ENCODE measurements around the gene CENPN.

Gene CENPN

GRCh38 chr16:80996688-80997138, 10.3 kb upstream of the CENPN start:
- no peak overlapping the region; the same call in 1 of the 2 replicates for H3K4me3 ChIP-seq (ENCODE audit: low read length)
- no peak for TF ChIP-seq CTCF (conservative IDR thresholded peaks at IDR 0.05; ENCODE audit: low read length)
- no peak for DNase-seq (ENCODE audit: low read depth)

- DNase-seq (ENCODE audit: low read depth): peak; percentile 39
- TF ChIP-seq CTCF (conservative IDR thresholded peaks at IDR 0.05; ENCODE audit: low read length): no peak
- peak overlapping the region; percentile 10 for H3K4me3 ChIP-seq (ENCODE audit: low read length)
These were observed 9.7 kb upstream of the CENPN start for GRCh38 chr16:80997139-80997798.

GRCh38 chr16:80997964-80998620, 8.9 kb upstream of the CENPN start:
- H3K4me3 ChIP-seq (ENCODE audit: low read length): no peak overlapping the region
- no peak for TF ChIP-seq CTCF (conservative IDR thresholded peaks at IDR 0.05; ENCODE audit: low read length)
- no peak for DNase-seq (ENCODE audit: low read depth)

GRCh38 chr16:81000873-81001272, 6.1 kb upstream of the CENPN start:
- H3K4me3 ChIP-seq (ENCODE audit: low read length): no peak overlapping the region
- no peak for DNase-seq (ENCODE audit: low read depth)
- no peak for TF ChIP-seq CTCF (conservative IDR thresholded peaks at IDR 0.05; ENCODE audit: low read length)

GRCh38 chr16:81001330-81001729, 5.7 kb upstream of the CENPN start:
- TF ChIP-seq CTCF (conservative IDR thresholded peaks at IDR 0.05; ENCODE audit: low read length): no peak
- H3K4me3 ChIP-seq (ENCODE audit: low read length): no peak overlapping the region
- no peak for DNase-seq (ENCODE audit: low read depth)

GRCh38 chr16:81003064-81003463, 4.0 kb upstream of the CENPN start:
- H3K4me3 ChIP-seq (ENCODE audit: low read length): no peak overlapping the region
- no peak for DNase-seq (ENCODE audit: low read depth)
- no peak for TF ChIP-seq CTCF (conservative IDR thresholded peaks at IDR 0.05; ENCODE audit: low read length)
